C4-2B (cell line): ENCODE results near the gene SSBP4.

ENCODE experiments used
- ZFX ChIP-seq: fragments of 450-650 bp; IDR thresholded peaks from 2 replicates; pipeline ENCODE4 v1.6.1; 2017
- TF ChIP-seq, protein P1 (sequence below): fragments of 450-650 bp; conservative IDR thresholded peaks from 2 replicates; pipeline ENCODE4 v1.5.1; 2017; ENCODE audit warnings: mild to moderate bottlenecking

DNA sequence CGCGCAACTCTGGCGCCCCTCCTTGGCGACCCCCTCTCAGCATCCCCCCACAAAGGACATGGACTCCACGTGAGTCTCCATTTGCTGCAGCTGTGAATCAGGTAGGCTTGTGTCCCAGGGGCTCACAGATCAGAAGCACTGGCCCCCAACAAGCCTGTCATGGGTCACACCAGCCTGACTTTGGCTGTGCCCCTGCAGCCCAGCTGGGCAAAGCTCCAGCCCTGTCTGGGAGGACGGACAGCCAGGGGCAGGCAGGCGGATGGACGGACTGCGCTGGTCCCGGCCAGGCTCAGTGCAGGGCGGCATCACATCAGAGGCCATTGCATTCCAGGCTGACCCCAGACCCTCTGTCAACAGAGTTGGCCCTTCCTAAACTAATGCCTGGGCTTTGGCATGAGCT is 47.2 kb downstream of the SSBP4 start:
- TF ChIP-seq, protein P1, sequence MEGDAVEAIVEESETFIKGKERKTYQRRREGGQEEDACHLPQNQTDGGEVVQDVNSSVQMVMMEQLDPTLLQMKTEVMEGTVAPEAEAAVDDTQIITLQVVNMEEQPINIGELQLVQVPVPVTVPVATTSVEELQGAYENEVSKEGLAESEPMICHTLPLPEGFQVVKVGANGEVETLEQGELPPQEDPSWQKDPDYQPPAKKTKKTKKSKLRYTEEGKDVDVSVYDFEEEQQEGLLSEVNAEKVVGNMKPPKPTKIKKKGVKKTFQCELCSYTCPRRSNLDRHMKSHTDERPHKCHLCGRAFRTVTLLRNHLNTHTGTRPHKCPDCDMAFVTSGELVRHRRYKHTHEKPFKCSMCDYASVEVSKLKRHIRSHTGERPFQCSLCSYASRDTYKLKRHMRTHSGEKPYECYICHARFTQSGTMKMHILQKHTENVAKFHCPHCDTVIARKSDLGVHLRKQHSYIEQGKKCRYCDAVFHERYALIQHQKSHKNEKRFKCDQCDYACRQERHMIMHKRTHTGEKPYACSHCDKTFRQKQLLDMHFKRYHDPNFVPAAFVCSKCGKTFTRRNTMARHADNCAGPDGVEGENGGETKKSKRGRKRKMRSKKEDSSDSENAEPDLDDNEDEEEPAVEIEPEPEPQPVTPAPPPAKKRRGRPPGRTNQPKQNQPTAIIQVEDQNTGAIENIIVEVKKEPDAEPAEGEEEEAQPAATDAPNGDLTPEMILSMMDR, result no peak
- TF ChIP-seq ZFX, result no peak
